GM21367 (cell line): Measurements from ENCODE around the gene GCLC.
"Not testable (repeated sequence)": the region's sequence is repeated elsewhere in the genome, so short reads cannot be mapped to it uniquely, and the experiment has no call there.

Experiments
- ATAC-seq: cut with Tn5 transposase; IDR thresholded peaks from one replicate; pipeline ENCODE4 v1.9.1; 2021; ENCODE audit not compliant: unreplicated experiment

Gene GCLC

GRCh38 chr6:53564401-53565065 lies 19.6 kb upstream of the GCLC start:
- ATAC-seq = no peak

- no peak for ATAC-seq
Observed at GRCh38 chr6:53556986-53557715, 12.2 kb upstream of the GCLC start.

GRCh38 chr6:53553600-53553999 lies 8.7 kb upstream of the GCLC start:
- ATAC-seq = not testable (repeated sequence)

GRCh38 chr6:53551681-53552080 lies 6.8 kb upstream of the GCLC start:
- not testable (repeated sequence) for ATAC-seq

GRCh38 chr6:53547811-53548496 lies 3.1 kb upstream of the GCLC start:
- ATAC-seq = peak; percentile 73

GRCh38 chr6:53547166-53547810 lies 2.4 kb upstream of the GCLC start:
- peak; percentile 5 for ATAC-seq

GRCh38 chr6:53546281-53546680 lies 1.4 kb upstream of the GCLC start:
- ATAC-seq = no peak

- ATAC-seq = no peak
Observed at GRCh38 chr6:53544217-53544469, 758 bp downstream of the GCLC start.

GRCh38 chr6:53543359-53544216 lies 1.3 kb downstream of the GCLC start:
- ATAC-seq = no peak

- ATAC-seq = no peak
Observed at GRCh38 chr6:53541900-53542299, 3.0 kb downstream of the GCLC start.

- no peak for ATAC-seq
Observed at GRCh38 chr6:53540129-53540692, 4.7 kb downstream of the GCLC start.

GRCh38 chr6:53539561-53539960 lies 5.3 kb downstream of the GCLC start:
- ATAC-seq = no peak

GRCh38 chr6:53536561-53536960 lies 8.3 kb downstream of the GCLC start:
- no peak for ATAC-seq

- ATAC-seq = no peak
Observed at GRCh38 chr6:53532942-53533341, 12.0 kb downstream of the GCLC start.

- ATAC-seq = no peak
Observed at GRCh38 chr6:53532061-53532797, 12.7 kb downstream of the GCLC start.

GRCh38 chr6:53530780-53531386 lies 14.0 kb downstream of the GCLC start:
- no peak for ATAC-seq

GRCh38 chr6:53530346-53530745 lies 14.6 kb downstream of the GCLC start:
- no peak for ATAC-seq

- no peak for ATAC-seq
Observed at GRCh38 chr6:53529324-53530036, 15.4 kb downstream of the GCLC start.

- ATAC-seq = no peak
Observed at GRCh38 chr6:53528107-53528506, 16.8 kb downstream of the GCLC start.
